DMS 273 treated with DMSO at 0.1 percent for 48 hours (cell line): Measurements from ENCODE around the gene CSRP2.

Experiments used
- DNase-seq: peaks from one replicate; lab custom pipeline; 2025; lab: John Stamatoyannopoulos, UW

Gene CSRP2

DNA sequence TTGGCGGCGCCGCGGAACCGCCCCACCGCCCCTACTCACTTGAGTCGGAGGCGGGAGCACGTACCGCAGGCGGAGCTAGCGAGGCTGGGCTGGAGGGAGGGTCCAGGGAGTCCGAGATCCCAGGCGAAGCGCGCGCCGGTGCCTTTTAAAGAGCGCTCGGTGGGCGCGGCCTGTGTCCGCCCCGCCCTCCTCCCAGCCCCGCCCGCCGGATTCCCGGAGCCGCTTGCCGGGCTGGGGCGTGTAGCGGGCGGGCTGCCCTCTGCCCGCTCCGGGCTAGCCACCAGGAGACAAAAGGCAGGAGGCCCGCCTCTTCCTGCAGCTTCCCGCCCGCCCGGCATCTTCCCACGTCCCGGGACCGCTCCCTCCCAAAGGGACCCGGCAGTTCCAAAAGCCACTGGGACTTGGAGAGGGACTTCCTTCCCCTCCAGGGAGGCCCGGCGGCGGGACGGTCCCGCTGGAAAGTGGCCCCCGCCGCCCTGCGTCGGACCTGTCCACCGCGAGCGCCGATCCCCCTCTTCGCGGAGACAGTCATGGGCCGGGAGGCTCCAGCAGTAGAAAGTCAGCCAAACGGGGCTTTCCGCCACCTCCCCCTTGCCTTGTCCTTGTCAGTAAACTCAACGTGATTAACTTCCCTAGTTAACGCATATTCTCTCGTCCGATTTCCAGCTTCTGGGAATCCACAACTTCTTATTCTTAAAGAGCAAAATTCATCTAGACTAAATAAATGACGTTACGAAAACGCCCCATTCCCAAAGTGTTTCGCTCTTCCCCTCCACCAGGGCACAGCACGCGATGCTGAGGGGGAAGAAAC is at the start of gene CSRP2:
CSRP2 (minus strand) TSS at position 121 of the 811 bp plus-strand sequence. CDS start 12,759 bp downstream, outside the sequence.
- peak; percentile 56 for DNase-seq

DNA sequence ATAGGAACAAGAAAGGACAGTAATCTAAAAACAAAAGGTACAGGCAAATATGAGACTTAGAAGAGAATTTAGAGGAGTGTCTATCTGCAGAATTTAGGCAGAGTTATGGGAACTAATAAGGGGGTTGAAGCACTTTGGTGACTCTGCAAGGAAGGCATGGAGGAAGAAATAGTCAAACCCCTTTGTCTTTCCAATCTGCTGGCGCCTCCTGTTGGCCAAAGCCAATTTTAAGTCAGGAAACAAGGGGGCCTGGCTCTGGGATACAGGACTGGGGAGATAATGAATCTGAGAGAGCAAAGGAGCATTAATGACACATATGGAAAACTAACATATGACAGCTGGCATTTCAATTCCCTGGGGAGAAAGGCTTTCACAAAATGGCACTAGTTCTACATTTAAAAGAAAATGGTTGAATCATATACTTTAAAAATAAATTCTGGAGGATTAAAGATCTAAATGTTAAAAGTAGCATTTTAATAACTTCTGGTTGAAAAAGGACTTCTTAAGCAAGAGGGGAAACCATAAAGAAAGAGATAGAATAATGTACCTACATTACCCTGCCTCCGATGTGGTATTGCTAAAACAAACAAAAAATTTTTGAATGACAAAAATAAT is 48.5 kb upstream of the CSRP2 start:
- peak; percentile 33 for DNase-seq

DNA sequence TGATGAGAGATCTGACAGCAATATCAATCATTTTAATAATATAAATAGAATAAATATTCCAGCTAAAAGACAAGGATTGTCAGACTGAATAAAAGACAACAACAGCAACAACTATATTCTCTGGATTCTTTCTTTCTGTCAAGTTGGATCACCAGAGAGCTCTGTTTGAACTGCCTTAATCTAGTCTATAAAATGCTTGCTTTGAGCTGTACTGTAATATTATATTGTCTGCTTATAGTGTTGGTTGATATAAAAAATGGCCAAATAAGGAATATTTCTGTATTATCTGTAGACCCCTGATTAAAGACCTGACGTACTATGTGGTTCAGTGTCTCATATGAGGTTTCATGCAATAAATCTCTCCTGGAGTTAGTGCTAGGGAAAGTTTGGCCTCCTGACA is 46.3 kb upstream of the CSRP2 start:
- no peak for DNase-seq

DNA sequence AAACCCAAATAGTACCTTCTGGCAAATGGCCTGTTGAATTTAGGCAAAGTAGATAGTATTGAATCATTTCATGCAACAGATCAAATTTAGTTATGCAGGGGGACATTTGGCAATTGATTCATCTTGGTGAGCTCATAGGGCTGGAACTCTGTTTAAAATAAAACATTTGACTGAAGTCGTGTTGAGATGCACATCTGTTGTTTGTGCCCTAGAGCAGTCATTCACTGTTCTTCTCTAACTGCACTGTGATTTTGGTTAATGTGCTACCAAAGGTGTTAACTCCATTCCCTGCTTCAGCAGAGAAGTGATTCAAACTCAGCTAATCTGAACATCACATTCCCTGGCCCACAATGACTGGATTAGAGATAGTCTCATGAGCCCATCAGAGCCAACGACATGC is 44.0 kb upstream of the CSRP2 start:
- DNase-seq, result no peak

DNA sequence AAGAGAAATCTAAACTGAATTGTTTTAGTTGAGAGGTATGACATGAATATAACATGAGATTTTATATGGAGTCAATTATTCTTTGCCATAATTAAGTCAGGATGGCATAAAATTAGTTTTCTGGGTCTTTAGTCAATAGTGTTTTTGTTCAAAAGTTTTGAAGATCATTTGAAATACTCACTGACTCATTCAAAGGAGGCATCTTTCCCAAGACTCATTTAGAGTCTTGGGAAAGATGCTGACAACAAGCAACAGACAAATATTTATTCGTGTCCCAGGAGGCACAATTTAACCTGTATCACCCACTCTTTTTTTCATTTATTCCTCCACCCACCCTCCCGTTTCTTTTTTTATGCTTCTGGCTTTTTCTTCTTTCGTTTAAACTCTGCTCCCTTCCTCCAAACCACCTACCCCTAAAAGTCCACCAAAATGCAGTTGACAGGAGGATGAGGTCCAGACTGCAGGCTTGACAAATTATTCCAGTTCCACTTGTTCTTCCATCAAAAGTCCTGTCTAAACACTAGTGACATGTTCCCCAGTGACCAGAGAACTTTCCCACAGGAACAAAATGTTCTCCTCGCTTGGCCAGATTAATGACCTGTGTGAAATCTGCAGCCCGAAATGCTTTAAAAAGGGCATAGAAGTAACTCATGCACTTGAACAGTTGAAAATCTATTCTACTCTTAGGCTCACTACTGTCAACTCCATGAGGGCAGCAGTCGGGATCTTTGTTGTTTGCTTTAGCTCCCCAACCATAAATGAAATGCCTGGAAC is 43.3 kb upstream of the CSRP2 start:
- DNase-seq, result no peak

DNA sequence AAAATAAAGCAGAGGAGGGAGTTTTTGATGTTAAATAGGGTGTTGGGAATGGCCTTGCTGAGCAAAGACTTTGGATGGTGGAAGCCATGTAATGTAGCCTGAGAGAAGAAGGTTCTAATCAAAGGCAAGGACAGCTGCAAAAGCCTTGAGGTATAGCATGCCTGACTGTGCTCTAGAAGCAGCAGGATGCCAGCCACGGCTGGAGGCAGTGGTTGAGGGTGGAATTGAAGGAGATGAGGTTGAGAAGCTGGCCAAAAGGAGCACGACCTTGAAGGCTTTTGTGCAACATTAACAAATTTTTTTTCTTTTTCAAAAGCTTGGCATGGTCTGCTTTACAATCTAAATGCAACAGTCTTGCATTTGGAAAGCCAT is 42.3 kb upstream of the CSRP2 start:
- DNase-seq, result no peak

DNA sequence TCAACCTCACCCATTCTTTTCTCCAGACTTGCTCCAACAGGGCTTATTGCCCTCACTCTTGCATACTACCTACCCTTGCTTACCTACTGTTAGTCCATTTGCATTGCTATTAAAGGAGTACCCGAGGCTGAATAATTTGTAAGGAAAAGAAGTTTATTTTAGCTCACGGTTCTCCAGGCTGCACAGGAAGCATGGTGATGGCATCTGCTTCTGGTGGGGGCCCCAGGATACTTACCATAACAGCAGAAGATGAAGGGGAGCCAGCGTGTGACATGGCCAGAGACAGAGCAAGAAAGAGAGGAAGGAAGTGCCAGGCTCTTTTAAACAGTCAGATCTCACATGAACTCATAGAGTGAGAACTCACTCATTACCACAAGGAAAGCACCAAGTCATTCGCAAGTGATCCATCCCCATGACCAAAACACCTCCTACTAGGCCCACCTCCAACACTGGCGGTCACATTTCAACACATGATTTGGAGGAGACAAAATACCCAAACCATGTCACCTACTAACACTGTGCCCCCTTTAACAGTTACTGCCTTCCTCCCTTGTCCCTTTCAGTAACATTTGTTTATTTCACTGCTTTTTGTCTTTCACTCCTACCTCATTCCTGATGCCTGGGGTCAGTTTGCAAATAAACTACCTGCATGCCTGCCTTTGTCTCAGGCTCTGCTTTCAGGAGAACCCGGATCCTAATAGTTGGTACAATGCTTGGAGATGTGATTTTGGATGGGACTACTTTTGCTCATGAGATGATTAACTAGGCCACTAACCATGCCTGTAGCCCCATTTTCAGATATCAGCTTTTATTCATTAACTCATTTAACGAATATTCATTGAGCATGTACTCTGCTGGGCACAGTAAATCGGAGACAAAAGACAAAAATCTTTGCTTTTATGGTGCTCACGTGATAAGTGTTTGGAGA is 41.6 kb upstream of the CSRP2 start:
- DNase-seq, result no peak

DNA sequence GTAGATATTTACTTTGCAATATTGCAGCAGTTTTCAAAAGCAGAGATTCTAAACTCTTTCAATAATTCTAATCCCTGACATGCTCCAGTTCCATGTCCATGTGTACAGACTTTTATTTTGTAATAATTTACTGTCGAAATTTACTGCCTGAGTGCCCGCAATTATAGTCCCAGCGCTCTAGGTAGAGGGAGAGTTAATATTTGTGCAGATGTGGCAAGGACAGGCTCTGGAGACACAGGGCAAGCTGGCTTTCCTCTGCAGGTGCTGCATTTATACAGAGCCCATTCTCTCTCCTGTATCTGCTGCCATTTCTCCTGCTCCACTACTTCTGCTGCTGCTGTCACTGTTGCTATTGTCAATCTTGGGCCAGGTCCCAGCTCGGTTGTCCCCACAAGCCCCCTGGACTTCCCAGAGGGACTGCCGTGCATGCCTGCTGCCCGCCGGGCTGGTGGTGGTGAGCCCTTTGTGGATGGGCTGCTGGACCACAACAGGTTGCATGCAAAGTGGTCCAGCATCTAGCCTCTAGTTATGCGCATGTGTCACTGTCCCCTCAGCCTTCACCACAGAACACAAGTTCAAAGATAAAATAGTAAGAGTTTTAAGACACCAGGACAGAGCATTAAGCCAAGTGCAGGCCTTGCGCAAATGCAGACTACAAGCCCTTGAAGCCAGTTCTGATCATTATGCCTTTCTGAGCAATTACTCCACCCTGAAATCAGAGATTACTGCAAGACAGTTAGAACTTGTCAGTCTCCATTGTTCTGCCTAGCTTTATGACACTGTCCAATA is 40.8 kb upstream of the CSRP2 start:
- no peak for DNase-seq

DNA sequence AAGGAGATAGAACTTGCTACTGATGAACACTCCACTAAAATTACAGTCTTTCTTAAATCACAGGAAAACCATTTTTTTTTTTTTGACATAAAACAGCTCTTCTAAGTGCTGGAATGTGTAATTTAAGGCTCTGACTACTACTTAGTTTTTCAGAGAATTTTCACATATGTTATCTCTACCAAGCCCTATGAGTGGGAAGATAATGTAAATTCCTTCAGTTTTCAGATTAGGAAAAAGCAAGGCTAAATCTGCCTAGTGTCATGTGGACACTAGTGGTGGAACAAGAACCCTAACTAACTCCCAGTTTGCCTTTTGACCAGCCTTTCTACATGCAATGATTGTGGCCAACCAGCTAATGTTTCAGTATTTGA is 37.3 kb upstream of the CSRP2 start:
- no peak for DNase-seq

DNA sequence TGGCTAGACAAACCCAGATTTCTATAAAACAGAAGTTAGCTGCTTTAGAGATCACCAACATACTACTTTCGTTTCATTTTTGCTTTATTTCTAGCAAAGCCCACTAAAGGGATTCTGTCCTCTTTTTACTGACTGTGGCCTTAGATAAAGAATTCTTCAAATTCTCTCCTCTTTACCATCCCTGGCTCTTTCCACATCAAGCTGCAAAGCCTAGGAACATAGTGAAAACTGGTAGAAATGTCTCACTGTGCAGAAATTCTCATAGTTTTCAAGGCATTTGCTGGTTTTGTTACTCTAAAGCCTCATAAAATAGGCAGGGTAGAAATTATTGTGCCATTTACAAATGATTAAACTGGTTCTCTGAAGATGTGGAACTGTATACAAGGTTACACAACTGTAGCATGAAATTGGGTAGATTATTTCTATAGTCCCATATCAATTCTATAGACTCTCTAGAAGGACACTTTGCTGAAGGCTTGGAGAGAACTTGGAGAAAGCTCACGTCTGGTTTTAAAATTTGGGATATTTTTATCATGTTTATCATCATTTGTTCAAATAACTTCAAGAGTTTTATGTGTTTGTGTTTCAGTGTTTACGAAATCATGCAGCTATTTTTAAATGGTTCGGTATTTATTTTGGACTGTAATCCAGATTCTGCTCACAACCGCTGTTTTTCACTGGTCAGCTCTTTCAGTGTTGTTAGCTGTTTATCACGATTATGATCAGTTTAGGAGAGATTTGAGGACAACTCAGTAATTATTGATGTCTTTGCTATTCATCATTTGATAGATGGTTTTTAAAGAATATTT is 36.7 kb upstream of the CSRP2 start:
- DNase-seq, result no peak

DNA sequence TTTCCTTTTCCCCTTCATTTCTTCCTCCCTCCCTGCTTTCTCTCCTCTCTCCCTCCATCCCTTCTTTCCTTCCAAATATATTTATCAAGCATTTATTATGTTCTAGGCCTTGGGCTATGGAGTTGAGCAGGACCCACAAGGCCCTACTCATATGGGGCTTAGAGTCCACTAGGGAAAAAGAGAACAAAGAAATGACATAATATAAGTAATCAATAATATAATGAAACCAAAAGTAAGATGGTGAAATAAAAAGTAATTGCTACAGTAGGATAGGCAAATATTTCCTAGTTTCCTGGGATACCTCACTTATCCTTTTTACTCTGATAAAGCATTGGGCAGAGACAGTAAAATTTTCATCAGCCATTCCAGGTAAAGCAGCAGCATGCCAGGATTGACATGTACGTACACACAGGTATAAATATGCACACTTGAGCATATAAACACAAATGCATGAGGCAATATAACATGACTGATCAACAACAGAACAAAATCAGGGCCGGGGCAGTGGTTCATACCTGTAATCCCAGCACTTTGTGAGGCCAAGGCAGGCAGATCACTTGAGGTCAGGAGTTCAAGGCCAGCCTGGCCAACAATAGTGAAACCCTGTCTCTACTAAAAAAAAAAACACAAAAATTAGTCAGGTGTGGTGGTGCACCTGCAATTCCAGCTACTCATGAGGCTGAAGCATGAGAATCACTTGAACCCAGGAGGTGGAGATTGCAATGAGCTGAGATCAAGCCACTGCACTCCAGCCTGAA is 35.5 kb upstream of the CSRP2 start:
- DNase-seq, result no peak

DNA sequence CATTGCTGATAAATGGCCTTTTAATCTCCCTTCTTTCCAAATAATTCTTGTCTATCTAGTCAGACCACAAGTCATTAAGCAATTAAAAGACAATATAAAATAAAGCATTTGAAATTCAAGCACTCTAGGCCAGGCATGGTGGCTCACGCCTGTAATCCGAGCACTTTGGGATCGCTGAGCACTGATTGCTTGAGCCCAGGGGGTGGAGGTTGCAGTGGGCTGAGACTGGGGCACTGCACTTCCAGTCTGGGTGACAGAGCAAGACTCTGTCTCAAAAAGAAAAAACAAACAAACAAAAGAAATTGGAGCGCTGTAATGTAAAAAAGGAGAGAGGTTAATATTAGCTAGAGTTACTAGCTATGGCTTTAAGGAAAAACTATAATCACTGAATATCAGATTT is 30.5 kb upstream of the CSRP2 start:
- no peak for DNase-seq

DNA sequence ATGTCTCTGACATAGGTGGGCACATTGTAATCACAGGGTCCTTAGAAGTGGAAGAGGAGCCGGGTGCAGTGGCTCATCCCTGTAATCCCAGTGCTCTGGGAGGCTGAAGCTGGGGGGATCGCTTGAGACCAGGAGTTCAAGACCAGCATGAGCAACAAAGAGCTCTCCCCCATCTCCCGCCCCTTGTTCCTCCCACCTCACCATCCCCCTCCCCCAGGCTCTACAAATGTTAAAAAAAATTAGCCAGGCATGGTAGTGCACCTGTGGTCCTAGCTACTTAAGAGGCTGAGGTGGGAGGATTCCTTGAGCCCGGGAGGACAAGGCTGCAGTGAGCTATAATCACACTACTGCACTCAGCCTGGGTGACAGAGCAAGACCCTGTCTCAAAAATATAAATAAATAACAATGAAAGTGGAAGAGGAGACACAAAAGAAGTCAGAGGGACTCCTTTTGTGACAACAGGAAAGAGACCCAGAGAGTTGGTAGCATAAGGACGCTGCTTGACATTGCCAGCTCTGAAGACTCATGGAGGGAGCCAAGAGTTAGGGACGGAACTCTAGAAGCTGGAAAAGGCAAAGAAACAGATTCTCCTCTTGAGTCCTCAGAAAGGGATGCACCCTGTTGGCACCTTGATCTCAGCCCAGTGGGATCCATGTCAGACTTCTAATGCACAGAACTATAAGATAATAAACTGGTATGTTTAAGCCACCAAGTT is 29.6 kb upstream of the CSRP2 start:
- DNase-seq, result no peak

DNA sequence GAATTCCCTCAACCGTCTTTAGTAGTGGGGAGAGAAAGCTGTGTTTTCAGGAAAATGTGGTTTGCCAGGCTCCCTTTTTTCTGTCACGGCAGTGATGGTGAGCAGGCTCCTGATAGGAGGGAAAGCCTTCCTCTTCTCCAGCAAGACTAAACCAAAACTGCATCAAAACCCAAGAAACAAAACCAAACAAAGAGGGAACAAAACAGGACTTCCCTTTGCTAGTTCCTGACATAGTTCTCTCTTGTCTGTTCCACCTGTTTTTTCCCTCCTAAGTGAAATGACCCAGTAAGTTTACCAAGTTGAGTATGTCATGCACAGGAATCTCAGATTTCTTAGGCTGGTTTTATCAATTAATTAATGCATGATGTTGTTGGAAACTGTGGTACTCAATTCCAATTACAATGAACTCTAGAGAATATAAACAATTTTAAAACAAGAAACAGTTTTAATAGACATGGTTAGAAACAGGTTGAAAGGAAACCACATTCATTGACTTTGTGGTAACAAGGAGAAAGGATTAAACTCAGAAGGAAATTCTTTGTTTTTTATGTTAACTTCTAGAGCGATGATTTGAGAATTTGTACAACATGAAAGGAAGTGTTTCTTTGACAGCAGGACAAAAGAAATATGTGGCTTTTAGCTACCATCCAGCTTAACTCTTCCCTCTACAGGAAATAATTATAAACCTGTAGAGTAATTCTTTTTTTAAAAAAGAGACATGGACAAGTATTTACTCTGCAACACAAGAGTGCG is 23.0 kb upstream of the CSRP2 start:
- DNase-seq, result no peak

DNA sequence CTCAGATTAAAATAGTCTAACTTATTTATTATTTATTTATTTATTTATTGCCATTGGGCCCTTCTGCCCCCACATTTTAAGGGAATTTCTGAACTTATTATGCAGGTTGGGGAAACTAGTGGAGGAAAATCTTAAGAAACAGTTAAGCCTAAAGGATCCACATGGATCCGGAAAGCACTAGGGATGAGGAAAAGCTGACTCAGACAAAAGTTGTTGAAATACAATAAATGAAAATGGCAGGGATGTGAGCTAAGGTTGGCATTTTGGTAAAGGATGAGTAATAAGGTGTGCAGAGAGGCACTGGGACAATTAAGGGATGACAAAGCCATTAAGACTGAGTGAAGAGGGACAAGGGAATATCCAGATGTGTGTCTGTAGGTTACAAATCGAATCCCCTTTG is 20.7 kb upstream of the CSRP2 start:
- no peak for DNase-seq

DNA sequence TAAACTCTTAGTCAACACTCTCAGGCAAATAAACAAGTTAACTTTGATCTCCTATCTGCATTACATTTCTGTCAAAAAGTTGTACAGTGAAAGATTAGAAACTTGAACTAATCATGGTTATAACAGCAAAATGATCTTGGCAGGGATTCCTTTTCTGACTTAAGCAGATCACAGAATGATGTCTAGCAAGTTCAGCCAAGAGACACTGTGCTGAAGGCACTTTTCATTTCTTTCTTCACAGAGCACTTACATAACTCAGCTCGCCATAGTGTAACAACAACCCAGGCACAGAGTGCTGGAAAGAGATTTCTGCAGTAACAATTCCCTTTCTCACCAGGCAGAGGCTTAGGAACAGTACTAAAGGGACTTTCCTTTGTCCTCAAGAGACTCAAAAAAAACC is 19.6 kb upstream of the CSRP2 start:
- no peak for DNase-seq

DNA sequence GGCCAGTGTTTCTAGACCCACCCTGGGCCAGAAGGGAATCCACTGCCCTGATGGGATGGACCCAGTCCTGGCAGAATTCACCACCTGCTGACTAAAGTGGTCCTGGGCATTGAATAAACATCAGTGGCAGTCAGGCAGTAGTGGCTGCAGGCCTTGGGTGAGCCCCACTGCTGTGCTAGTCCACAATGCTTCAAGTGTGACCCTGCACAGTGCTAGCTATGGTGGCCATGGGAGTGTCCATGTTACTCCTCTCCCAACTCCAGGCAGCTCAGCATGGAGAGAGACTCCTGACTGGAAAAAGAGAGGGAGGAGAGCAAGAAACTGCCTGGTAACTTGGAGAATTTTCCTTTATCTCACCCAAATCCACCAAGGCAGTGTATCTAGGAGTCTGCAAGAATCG is 17.5 kb upstream of the CSRP2 start:
- DNase-seq, result no peak

DNA sequence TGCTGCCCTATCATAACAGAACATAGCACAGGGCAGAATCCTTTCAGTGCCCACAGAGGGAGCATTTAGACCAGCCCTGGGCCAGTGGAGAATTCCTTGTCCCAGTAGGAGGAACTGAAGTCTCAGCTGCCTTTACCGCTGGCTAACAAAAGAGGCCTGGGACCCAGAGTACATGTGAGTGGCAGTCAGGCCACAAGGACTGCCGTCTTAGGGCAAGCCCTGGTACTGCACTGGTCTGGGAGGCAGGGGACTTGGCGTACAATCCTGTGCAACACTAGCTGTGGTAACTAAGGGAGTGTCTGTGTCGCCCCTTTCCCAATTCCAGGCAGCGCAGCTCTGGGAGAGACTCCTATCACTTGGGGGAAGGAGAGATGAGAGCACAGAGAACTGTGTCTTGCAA is 17.0 kb upstream of the CSRP2 start:
- no peak for DNase-seq
